Measurements from ENCODE around the gene TEFM. TPM values are rescaled to one million over a fixed set of nuclear protein-coding genes. Genes with fewer than 3 reads are reported as not detected.
"Not testable (repeated sequence)": the region's sequence is repeated elsewhere in the genome, so short reads cannot be mapped to it uniquely, and the experiment has no call there.

TEFM gene
- total RNA-seq, 1 donor from 2014 or later: 12.8 TPM

- H3K27ac Mint-ChIP-seq (ENCODE audit: unreplicated experiment): no peak overlapping the region
These were observed 14.9 kb upstream of the TEFM start for GRCh38 chr17:30920683-30921543.

DNA sequence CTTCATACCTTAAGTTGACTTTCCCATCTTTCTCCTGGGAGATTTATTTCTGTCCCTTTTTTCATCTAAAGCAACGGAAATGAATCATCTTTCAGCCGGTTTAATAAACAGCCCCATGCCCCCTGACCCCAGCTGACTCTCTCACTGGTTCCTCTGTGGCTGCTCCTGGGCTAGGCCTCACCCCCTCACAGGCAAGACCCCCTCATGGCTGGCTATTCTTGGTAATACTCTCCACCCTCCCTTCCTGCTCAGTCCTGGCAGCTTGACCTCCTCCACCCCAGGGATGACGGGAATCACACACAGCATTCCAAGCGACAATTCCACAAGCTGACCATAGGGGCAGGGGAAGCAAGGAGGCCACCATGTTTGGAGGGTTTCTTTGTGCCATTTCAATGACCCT lies 14.2 kb upstream of the TEFM start:
- Mint-ChIP-seq H3K27ac (ENCODE audit: unreplicated experiment) (no peak overlapping the region), H3K4me3 (ENCODE audit: unreplicated experiment) (no peak overlapping the region), H3K27me3 (ENCODE audit: unreplicated experiment) (peaks cover 8% of the 10 kb centered on the region), H3K9me3 (ENCODE audit: unreplicated experiment) (peaks cover 2% of the 10 kb centered on the region), H3K36me3 (ENCODE audit: unreplicated experiment) (no peaks in the 10 kb centered on the region), H3K4me1 (ENCODE audit: low read depth, unreplicated experiment) (no peaks in the 10 kb centered on the region)
- no peak for TF ChIP-seq CTCF (IDR thresholded peaks at IDR 0.05; ENCODE audit: partially characterized antibody, unreplicated experiment)
- DNase-seq: no peak

More at GRCh38 chr17:30920683-30921543, 14.9 kb upstream of the TEFM start:
- Mint-ChIP-seq H3K4me3 (ENCODE audit: unreplicated experiment) (peak overlapping the region; percentile 79), H3K4me1 (ENCODE audit: low read depth, unreplicated experiment) (no peaks in the 10 kb centered on the region), H3K9me3 (ENCODE audit: unreplicated experiment) (peaks cover 2% of the 10 kb centered on the region), H3K27me3 (ENCODE audit: unreplicated experiment) (peaks cover 10% of the 10 kb centered on the region), H3K36me3 (ENCODE audit: unreplicated experiment) (no peaks in the 10 kb centered on the region)
- no peak for DNase-seq
- TF ChIP-seq CTCF (IDR thresholded peaks at IDR 0.05; ENCODE audit: partially characterized antibody, unreplicated experiment): no peak

DNA sequence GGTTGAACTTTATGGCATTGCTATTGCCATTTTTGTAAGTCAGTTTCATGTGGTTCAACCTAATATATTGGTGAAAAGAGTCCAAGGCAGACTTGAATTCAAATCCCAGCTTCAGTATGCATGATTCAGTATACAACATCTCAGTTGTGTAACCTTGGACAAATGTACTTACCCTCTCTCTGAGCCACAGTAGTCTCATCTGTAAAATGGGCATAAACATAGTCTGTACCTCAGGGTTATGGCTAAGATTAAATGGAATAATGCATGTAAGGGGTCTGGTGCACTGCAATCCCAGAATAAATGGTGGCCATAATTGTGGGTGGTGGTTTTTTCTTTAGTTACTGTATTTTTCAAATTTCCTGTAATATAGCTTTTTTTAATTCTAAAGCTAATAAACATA lies 11.0 kb upstream of the TEFM start:
- Mint-ChIP-seq H3K4me3 (ENCODE audit: unreplicated experiment) (no peak overlapping the region), H3K27me3 (ENCODE audit: unreplicated experiment) (peaks cover 3% of the 10 kb centered on the region), H3K36me3 (ENCODE audit: unreplicated experiment) (no peaks in the 10 kb centered on the region), H3K27ac (ENCODE audit: unreplicated experiment) (no peak overlapping the region), H3K4me1 (ENCODE audit: low read depth, unreplicated experiment) (no peaks in the 10 kb centered on the region), H3K9me3 (ENCODE audit: unreplicated experiment) (peaks cover 2% of the 10 kb centered on the region)
- no peak for DNase-seq
- TF ChIP-seq CTCF (IDR thresholded peaks at IDR 0.05; ENCODE audit: partially characterized antibody, unreplicated experiment): no peak

GRCh38 chr17:30915833-30916611 lies 10.0 kb upstream of the TEFM start:
- Mint-ChIP-seq H3K9me3 (ENCODE audit: unreplicated experiment) (peaks cover 2% of the 10 kb centered on the region), H3K4me1 (ENCODE audit: low read depth, unreplicated experiment) (no peaks in the 10 kb centered on the region), H3K27me3 (ENCODE audit: unreplicated experiment) (peaks cover 3% of the 10 kb centered on the region), H3K27ac (ENCODE audit: unreplicated experiment) (no peak overlapping the region), H3K36me3 (ENCODE audit: unreplicated experiment) (no peaks in the 10 kb centered on the region), H3K4me3 (ENCODE audit: unreplicated experiment) (no peak overlapping the region)
- TF ChIP-seq CTCF (IDR thresholded peaks at IDR 0.05; ENCODE audit: partially characterized antibody, unreplicated experiment): no peak
- no peak for DNase-seq

DNA sequence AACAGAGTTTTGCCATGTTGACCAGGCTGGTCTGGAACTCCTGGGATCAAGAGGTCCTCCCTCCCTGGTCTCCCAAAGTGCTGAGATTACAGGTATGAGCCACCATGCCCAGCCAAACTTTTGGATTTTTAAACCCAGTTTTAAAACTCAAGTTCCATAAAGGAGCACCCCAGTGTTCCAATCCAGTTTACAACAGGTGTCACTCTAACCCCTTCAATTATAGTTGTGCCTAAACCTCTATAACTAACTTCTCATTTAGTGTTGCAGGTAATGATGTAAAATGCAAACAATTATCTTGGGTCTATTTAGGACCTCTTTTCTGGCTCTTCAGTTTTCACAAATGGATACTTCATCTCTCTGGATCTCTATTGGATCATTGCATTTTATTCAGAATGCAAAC lies 7.9 kb upstream of the TEFM start:
- Mint-ChIP-seq H3K9me3 (ENCODE audit: unreplicated experiment) (no peaks in the 10 kb centered on the region), H3K4me3 (ENCODE audit: unreplicated experiment) (no peak overlapping the region), H3K27me3 (ENCODE audit: unreplicated experiment) (no peaks in the 10 kb centered on the region), H3K27ac (ENCODE audit: unreplicated experiment) (no peak overlapping the region), H3K4me1 (ENCODE audit: low read depth, unreplicated experiment) (no peaks in the 10 kb centered on the region), H3K36me3 (ENCODE audit: unreplicated experiment) (no peaks in the 10 kb centered on the region)
- DNase-seq: no peak
- no peak for TF ChIP-seq CTCF (IDR thresholded peaks at IDR 0.05; ENCODE audit: partially characterized antibody, unreplicated experiment)

GRCh38 chr17:30910151-30910550 lies 4.1 kb upstream of the TEFM start:
- H3K4me3 Mint-ChIP-seq (ENCODE audit: unreplicated experiment); DNase-seq; H3K9me3 Mint-ChIP-seq (ENCODE audit: unreplicated experiment); H3K27me3 Mint-ChIP-seq (ENCODE audit: unreplicated experiment); H3K27ac Mint-ChIP-seq (ENCODE audit: unreplicated experiment); H3K36me3 Mint-ChIP-seq (ENCODE audit: unreplicated experiment); H3K4me1 Mint-ChIP-seq (ENCODE audit: low read depth, unreplicated experiment): not testable (repeated sequence)
